Measurements from ENCODE around the gene ZNF592. TPM values are rescaled to one million over a fixed set of nuclear protein-coding genes. Genes with fewer than 3 reads are reported as not detected.

Gene ZNF592
- total and polyA plus RNA-seq, 11 donors, result 9.7 to 28.6 (median 21.2) TPM

DNA sequence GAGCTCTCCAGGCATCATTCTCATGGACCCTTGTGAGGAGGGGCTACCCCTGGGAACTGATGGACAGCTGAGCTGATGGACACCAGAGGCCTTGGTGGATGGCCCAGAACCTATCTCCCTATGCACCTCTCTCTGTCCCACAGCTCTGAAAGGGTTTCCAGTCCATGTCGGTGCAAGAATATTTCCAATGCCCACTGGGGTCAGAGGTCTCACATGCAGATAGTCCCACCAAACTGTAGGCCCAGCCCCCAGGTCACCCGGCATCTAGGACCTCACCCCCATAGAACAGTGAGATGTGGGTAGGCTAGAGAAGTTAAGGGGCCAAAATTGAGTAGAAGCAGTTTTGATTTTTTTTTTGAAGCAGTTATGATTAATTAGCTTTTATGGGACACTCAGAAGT lies 71.4 kb downstream of the ZNF592 start:
- no peak for DNase-seq
- Histone ChIP-seq H3K9me3 (no peaks in the 10 kb centered on the region), H3K4me1 (peaks cover 13 to 91% (median 81%) of the 10 kb centered on the region in 12 donors), H3K4me3 (peak overlapping the region in 11 of 12 donors; percentile 17 to 93 (median 72)), H3K36me3 (peaks cover 0 to 15% (median 3%) of the 10 kb centered on the region in 9 donors), H3K27ac (peak overlapping the region; percentile 93 to 99 (median 96)), H3K27me3 (no peaks in the 10 kb centered on the region)
- ATAC-seq, result no peak
- WGBS, 4 donors, result 41 to 64% (median 58%) methylated on average over 2 of the region's 2 CpGs
- TF ChIP-seq POLR2A (IDR thresholded peaks at IDR 0.05), result no peak
- TF ChIP-seq, protein P1, sequence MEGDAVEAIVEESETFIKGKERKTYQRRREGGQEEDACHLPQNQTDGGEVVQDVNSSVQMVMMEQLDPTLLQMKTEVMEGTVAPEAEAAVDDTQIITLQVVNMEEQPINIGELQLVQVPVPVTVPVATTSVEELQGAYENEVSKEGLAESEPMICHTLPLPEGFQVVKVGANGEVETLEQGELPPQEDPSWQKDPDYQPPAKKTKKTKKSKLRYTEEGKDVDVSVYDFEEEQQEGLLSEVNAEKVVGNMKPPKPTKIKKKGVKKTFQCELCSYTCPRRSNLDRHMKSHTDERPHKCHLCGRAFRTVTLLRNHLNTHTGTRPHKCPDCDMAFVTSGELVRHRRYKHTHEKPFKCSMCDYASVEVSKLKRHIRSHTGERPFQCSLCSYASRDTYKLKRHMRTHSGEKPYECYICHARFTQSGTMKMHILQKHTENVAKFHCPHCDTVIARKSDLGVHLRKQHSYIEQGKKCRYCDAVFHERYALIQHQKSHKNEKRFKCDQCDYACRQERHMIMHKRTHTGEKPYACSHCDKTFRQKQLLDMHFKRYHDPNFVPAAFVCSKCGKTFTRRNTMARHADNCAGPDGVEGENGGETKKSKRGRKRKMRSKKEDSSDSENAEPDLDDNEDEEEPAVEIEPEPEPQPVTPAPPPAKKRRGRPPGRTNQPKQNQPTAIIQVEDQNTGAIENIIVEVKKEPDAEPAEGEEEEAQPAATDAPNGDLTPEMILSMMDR (IDR thresholded peaks at IDR 0.05), result no peak
- intact Hi-C loops (cut with DNase I), result loop anchor here (2.0 to 10.0 kb wide), 12 partner anchors 53 to 235 kb away; partner anchors contain the start of genes NMB (in 8 of the 10), ZNF592 (in 4 of the 10), WDR73 (in 3 of the 10) and SEC11A (in 2 of the 10)

DNA sequence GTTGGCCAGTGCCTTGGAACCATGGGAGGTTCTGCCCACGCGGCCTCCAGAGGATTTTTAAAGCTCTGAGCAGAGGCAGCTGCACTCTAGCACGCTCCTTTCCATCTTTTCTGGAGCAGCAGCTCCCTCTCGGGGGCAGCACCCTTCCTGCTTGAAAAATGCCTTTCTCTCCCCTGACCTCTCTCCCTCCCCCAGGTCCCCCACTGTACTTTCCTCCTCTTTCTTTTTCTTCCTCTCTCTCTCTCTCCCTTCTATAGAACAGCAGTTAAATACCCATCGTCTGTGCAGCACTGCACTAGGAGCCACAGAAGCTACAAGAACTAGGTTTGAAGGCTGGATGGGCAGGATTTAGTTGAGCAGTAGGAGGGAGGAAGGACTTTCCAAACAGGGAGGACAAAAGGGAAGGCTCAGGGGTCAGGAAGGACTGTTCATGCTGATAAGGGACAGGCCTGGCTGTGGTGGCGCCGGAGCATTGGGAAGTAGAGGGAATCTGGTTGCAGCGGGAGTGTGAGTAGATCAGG lies 73.2 kb downstream of the ZNF592 start:
- peak overlapping the region in 4 of 12 donors; percentile 6 to 18 (median 11) for H3K4me3 ChIP-seq
- peaks cover 13 to 99% (median 87%) of the 10 kb centered on the region in 12 donors for H3K4me1 ChIP-seq
- DNase-seq (peak in 2 of 5 donors; percentile 55 to 62), ATAC-seq (peak in 2 of 4 donors; percentile 4 to 5)
- peak overlapping the region; percentile 26 to 99 (median 96) for H3K27ac ChIP-seq
- intact Hi-C loops (cut with DNase I), result loop anchor here in 6 of 10 donors (5.0 to 10.0 kb wide), 4 partner anchors 51 to 237 kb away; partner anchors contain the start of genes NMB (in 4 of the 6) and WDR73 (in 2 of the 6)
- peaks cover 0 to 24% (median 3%) of the 10 kb centered on the region in 9 donors for H3K36me3 ChIP-seq
- TF ChIP-seq, protein P1 (IDR thresholded peaks at IDR 0.05), result peak in 9 of 12 donors; percentile 13 to 52 (median 25)
- TF ChIP-seq POLR2A (IDR thresholded peaks at IDR 0.05), result no peak
- no peaks in the 10 kb centered on the region for H3K27me3 ChIP-seq
- WGBS, 4 donors, result 10 to 22% (median 18%) methylated on average over 8 of the region's 8 CpGs
- H3K9me3 ChIP-seq, result no peaks in the 10 kb centered on the region

DNA sequence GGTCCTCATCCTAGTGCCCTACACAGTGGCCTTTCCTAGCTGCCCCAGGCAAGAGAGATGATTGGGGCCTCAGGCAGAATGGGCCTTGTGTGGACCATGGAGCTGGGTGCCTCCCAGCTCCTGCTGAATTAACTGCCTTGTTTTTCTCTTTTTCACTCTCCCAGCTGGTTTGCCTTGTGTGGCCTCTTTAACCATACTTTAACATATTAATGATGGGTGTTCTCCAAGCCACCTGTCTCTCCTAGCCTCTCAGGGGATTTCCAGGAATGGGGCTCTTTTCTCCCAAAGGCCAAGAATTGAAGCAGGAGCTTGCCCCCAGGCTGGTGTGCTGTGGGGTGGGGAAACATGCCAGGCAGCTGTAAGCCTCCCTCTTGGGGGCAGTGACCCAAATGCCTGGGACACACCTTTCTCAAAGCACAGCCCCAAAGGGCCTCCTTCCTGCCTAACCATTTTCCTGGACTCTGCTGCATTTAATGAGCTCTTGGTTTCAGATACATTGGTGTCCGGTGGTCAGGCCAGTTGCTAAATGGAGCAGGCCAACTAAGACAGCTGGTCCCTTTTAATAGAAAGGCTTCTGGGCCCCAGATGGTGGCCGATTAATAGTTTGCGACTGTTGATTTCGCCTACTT lies 74.4 kb downstream of the ZNF592 start:
- no peak for TF ChIP-seq POLR2A (IDR thresholded peaks at IDR 0.05)
- TF ChIP-seq, protein P1 (IDR thresholded peaks at IDR 0.05), result no peak
- Histone ChIP-seq H3K9me3 (no peaks in the 10 kb centered on the region), H3K4me1 (peaks cover 13 to 100% (median 90%) of the 10 kb centered on the region in 12 donors), H3K27ac (peak overlapping the region; percentile 26 to 99 (median 96)), H3K27me3 (no peaks in the 10 kb centered on the region), H3K4me3 (no peak overlapping the region), H3K36me3 (peaks cover 0 to 31% (median 3%) of the 10 kb centered on the region in 9 donors)
- DNase-seq (peak in 1 of 5 donors; percentile 45), ATAC-seq (no peak)
- 50 to 69% (median 66%) methylated on average over 4 of the region's 4 CpGs for WGBS, 4 donors
- intact Hi-C loops (cut with DNase I), result loop anchor here in 6 of 10 donors (5.0 to 10.0 kb wide), 4 partner anchors 50 to 238 kb away; partner anchors contain the start of genes NMB (in 4 of the 6) and WDR73 (in 2 of the 6)

Data from heart left ventricle (tissue), 16 donors.